ENCODE measurements around the gene RELL1. TPM values are rescaled to one million over a fixed set of nuclear protein-coding genes. Genes with fewer than 3 reads are reported as not detected.

RELL1 gene
- total RNA-seq, 4 donors from 2014 or later: 44.4 to 83.3 (median 73.6) TPM

GRCh38 chr4:37693030-37693429 lies 6.9 kb upstream of the RELL1 start:
- H3K9me3 ChIP-seq: no peaks in the 10 kb centered on the region
- TF ChIP-seq POLR2A (IDR thresholded peaks at IDR 0.05; ENCODE audit: low read depth): no peak
- TF ChIP-seq CTCF (IDR thresholded peaks at IDR 0.05): no peak
- no peak for TF ChIP-seq EP300 (IDR thresholded peaks at IDR 0.05)
- no peak for TF ChIP-seq POLR2AphosphoS5 (IDR thresholded peaks at IDR 0.05)
- no peaks in the 10 kb centered on the region for H3K4me1 ChIP-seq
- H3K4me3 ChIP-seq: no peak overlapping the region
- no peaks in the 10 kb centered on the region for H3K27me3 ChIP-seq
- H3K36me3 ChIP-seq: no peaks in the 10 kb centered on the region
- no peak overlapping the region for H3K27ac ChIP-seq (replicated peaks in 1 of 4)
- intact Hi-C loops (cut with DNase I): no loop called here
- WGBS: 98% methylated on average over 2 of the region's 2 CpGs
- no peak for DNase-seq (ENCODE audit: extremely low spot score)

- Histone ChIP-seq H3K4me1 (peaks cover 4 to 11% (median 10%) of the 10 kb centered on the region in 4 donors), H3K4me3 (no peak overlapping the region), H3K36me3 (no peaks in the 10 kb centered on the region), H3K27me3 (no peaks in the 10 kb centered on the region), H3K27ac (replicated peaks in 1 of 4) (no peak overlapping the region), H3K9me3 (no peaks in the 10 kb centered on the region)
- intact Hi-C loops (cut with DNase I): no loop called here
- TF ChIP-seq EP300 (IDR thresholded peaks at IDR 0.05) (no peak), POLR2A (IDR thresholded peaks at IDR 0.05; ENCODE audit: low read depth) (no peak), POLR2AphosphoS5 (IDR thresholded peaks at IDR 0.05) (no peak), CTCF (IDR thresholded peaks at IDR 0.05) (no peak)
- 88% methylated on average over 3 of the region's 3 CpGs for WGBS
- DNase-seq (ENCODE audit: extremely low spot score): peak; percentile 72
Observed at GRCh38 chr4:37690976-37691375, 4.8 kb upstream of the RELL1 start.

GRCh38 chr4:37689353-37690095 lies 3.3 kb upstream of the RELL1 start:
- no peak for TF ChIP-seq POLR2AphosphoS5 (IDR thresholded peaks at IDR 0.05)
- no peak for TF ChIP-seq CTCF (IDR thresholded peaks at IDR 0.05)
- TF ChIP-seq POLR2A (IDR thresholded peaks at IDR 0.05; ENCODE audit: low read depth): no peak
- no peak for TF ChIP-seq EP300 (IDR thresholded peaks at IDR 0.05)
- Histone ChIP-seq H3K4me1 (peaks cover 11 to 19% (median 18%) of the 10 kb centered on the region in 4 donors), H3K27ac (replicated peaks in 1 of 4) (no peak overlapping the region), H3K36me3 (no peaks in the 10 kb centered on the region), H3K4me3 (no peak overlapping the region), H3K27me3 (no peaks in the 10 kb centered on the region), H3K9me3 (no peaks in the 10 kb centered on the region)
- DNase-seq (ENCODE audit: extremely low spot score): peak; percentile 64
- intact Hi-C loops (cut with DNase I): loop anchor here (5.0 to 10.0 kb wide), 4 partner anchors 87 to 285 kb away; partner anchors contain the start of gene PGM2
- 94% methylated on average over 1 of the region's 1 CpG for WGBS

- Histone ChIP-seq H3K4me1 (peaks cover 18 to 37% (median 36%) of the 10 kb centered on the region in 4 donors), H3K27ac (replicated peaks in 1 of 4) (peak overlapping the region in 3 of 4 donors; percentile 96 to 99 (median 99)), H3K4me3 (no peak overlapping the region), H3K27me3 (no peaks in the 10 kb centered on the region), H3K36me3 (no peaks in the 10 kb centered on the region), H3K9me3 (no peaks in the 10 kb centered on the region)
- no peak for TF ChIP-seq CTCF (IDR thresholded peaks at IDR 0.05)
- TF ChIP-seq EP300 (IDR thresholded peaks at IDR 0.05): no peak
- TF ChIP-seq POLR2A (IDR thresholded peaks at IDR 0.05; ENCODE audit: low read depth): no peak
- no peak for TF ChIP-seq POLR2AphosphoS5 (IDR thresholded peaks at IDR 0.05)
- intact Hi-C loops (cut with DNase I): loop anchor here (5.0 to 10.0 kb wide), 4 partner anchors 85 to 287 kb away; partner anchors contain the start of gene PGM2
- DNase-seq (ENCODE audit: extremely low spot score): peak; percentile 78
- 86% methylated on average over 9 of the region's 9 CpGs for WGBS
Observed at GRCh38 chr4:37687681-37688080, 1.5 kb upstream of the RELL1 start.

Data from esophagus muscularis mucosa (tissue), 4 donors.